Cardiac fibroblast (primary cell): ENCODE results near the gene FRAS1.

Experiments
- DNase-seq, 2 donors: peaks; one replicate each; pipeline versions ENCODE4 v3.0.0 to v3.0.0-alpha.2; 2010; ENCODE audit warnings: low read depth in 2 of 2
- H3K4me3 ChIP-seq, 2 donors: replicated peaks in 1 of 2; 1 replicate in 1 of 2; 2 replicates in 1 of 2; pipeline ENCODE4 v1.5.1; 2011; ENCODE audit warnings: low read depth in 2 of 2, low read length in 2 of 2, mild to moderate bottlenecking in 2 of 2, moderate library complexity in 1 of 2
- CTCF ChIP-seq: IDR thresholded peaks from one replicate; pipeline ENCODE4 v1.5.1; 2011; ENCODE audit warnings: low read depth, mild to moderate bottlenecking, low read length, inconsistent platforms

FRAS1 gene

GRCh38 chr4:78346222-78346621, 289.1 kb downstream of the FRAS1 start:
- no peak for DNase-seq
- TF ChIP-seq CTCF, result no peak
- no peak overlapping the region for H3K4me3 ChIP-seq

DNA sequence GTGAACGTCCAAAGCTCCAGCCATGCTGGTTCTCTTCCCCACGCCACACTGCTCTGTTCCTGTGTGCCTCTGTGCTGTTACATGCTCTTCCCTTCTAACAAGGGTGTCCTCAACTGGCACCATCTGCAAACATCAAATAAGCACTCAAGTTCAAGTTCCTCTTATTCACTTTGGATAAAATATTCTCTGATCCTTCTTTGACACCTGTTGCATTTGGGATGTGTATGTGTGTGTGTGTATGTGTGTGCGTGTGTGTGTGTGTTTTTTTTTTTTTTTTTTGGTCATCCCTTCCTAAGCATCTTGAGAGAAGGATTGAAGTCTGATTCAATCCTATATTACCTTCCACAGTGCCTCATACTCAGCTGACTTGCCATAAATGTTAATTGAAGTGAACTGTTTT, 290.4 kb downstream of the FRAS1 start:
- H3K4me3 ChIP-seq, result no peak overlapping the region
- TF ChIP-seq CTCF, result no peak
- DNase-seq, result no peak

DNA sequence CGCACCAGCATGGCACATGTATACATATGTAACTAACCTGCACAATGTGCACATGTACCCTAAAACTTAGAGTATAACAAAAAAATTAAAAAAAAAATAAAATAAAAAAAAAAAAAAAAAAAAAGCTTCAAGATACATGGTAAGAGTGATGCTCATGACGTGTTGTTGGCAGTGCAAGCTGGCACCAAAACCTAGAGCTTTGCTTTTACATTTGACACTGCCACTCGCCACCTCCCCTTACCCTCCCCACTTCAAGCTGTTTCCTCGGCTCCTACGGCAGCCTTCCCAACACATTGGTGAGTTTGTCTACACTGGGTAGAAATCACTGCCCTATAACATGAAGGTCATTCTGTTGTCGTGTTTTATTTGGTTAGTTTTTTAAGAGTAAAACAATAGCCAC, 296.8 kb downstream of the FRAS1 start:
- no peak for TF ChIP-seq CTCF
- H3K4me3 ChIP-seq, result no peak overlapping the region
- no peak for DNase-seq

- no peak overlapping the region for H3K4me3 ChIP-seq
- DNase-seq, result no peak
- TF ChIP-seq CTCF, result no peak
Measured at GRCh38 chr4:78354782-78355181, 297.7 kb downstream of the FRAS1 start.

- TF ChIP-seq CTCF, result no peak
- H3K4me3 ChIP-seq, result no peak overlapping the region
- DNase-seq, result no peak
Measured at GRCh38 chr4:78355306-78355705, 298.2 kb downstream of the FRAS1 start.

- no peak overlapping the region for H3K4me3 ChIP-seq
- no peak for TF ChIP-seq CTCF
Measured at GRCh38 chr4:78356251-78356786, 299.2 kb downstream of the FRAS1 start.

DNA sequence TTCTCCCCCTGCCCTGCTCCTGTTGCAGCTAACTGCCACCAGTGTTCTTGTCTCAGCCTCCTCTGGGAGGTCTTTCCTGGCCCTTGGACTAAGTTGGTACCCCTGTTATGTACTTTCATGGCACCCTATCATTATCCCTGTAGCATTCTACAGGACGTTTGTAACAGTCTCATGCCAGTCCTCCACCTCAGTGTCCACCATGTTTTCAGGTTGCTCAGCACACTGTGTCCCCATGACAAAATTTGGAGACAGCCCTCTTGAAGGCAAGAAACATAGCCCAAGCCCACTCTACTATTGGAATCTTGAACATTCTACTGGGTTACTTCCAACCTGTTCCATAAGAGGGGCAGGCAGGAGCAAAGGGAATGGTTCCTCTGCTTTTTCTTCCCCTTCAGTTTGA, 300.0 kb downstream of the FRAS1 start:
- TF ChIP-seq CTCF, result no peak
- no peak for DNase-seq
- no peak overlapping the region for H3K4me3 ChIP-seq

More at GRCh38 chr4:78356251-78356786, 299.2 kb downstream of the FRAS1 start:
- no peak for DNase-seq
